Activated naive CD8-positive, alpha-beta T cell treated with anti-CD3 and anti-CD28 coated beads for 36 hours (primary cell): ENCODE measurements around the gene ATP8B3. TPM values are rescaled to one million over a fixed set of nuclear protein-coding genes. Genes with fewer than 3 reads are reported as not detected.

ENCODE experiments used
- total RNA-seq, 2 experiments: library from RNA; stranded (reverse); gene quantifications; one replicate each; pipeline ENCODE4 v1.2.3, GENCODE V29; 2021

The ATP8B3 gene
- total RNA-seq, 2 experiments from 2014 or later: 2.3 to 2.7 TPM

Other genes starting within 250 kb of the ATP8B3 start
- 1 to 10 TPM; 6.1 to 6.5 TPM for gene MEX3D, start 244.0 kb downstream of the ATP8B3 start, total RNA-seq
- gene MBD3, start 219.4 kb downstream of the ATP8B3 start, total RNA-seq: 100 to 1,000 TPM; 111 to 117 TPM
- 100 to 1,000 TPM; 229 to 244 TPM for gene UQCR11, start 206.8 kb downstream of the ATP8B3 start, total RNA-seq
- gene TCF3, start 159.7 kb downstream of the ATP8B3 start, total RNA-seq: 100 to 1,000 TPM; 106 TPM
- not detected for gene ONECUT3, start 58.8 kb downstream of the ATP8B3 start, total RNA-seq
- 10 to 100 TPM; 53.1 to 54.2 TPM for gene REXO1, start 36.2 kb upstream of the ATP8B3 start, total RNA-seq
- 10 to 100 TPM; 37.9 to 39.0 TPM for gene KLF16, start 51.3 kb upstream of the ATP8B3 start, total RNA-seq
- 100 to 1,000 TPM in 1 of 2 experiments, 10 to 100 TPM in 1; 98.7 to 106 TPM for gene ABHD17A, start 73.2 kb upstream of the ATP8B3 start, total RNA-seq
- gene ADAT3, start 93.1 kb upstream of the ATP8B3 start, total RNA-seq: 1 to 10 TPM; 5.7 to 5.9 TPM
- 10 to 100 TPM; 31.0 to 35.0 TPM for gene SCAMP4, start 93.1 kb upstream of the ATP8B3 start, total RNA-seq
- 10 to 100 TPM; 50.7 to 51.1 TPM for gene CSNK1G2, start 128.9 kb upstream of the ATP8B3 start, total RNA-seq
- 10 to 100 TPM; 22.1 to 26.2 TPM for gene BTBD2, start 203.4 kb upstream of the ATP8B3 start, total RNA-seq
- 100 to 1,000 TPM; 230 to 232 TPM for gene MKNK2, start 239.0 kb upstream of the ATP8B3 start, total RNA-seq